NCI-H187 treated with DMSO at 0.1 percent for 48 hours (cell line): Measurements from ENCODE around the gene RBP5.

Source experiments
- DNase-seq: peaks from one replicate; lab custom pipeline; 2025; lab: John Stamatoyannopoulos, UW

Gene RBP5

DNA sequence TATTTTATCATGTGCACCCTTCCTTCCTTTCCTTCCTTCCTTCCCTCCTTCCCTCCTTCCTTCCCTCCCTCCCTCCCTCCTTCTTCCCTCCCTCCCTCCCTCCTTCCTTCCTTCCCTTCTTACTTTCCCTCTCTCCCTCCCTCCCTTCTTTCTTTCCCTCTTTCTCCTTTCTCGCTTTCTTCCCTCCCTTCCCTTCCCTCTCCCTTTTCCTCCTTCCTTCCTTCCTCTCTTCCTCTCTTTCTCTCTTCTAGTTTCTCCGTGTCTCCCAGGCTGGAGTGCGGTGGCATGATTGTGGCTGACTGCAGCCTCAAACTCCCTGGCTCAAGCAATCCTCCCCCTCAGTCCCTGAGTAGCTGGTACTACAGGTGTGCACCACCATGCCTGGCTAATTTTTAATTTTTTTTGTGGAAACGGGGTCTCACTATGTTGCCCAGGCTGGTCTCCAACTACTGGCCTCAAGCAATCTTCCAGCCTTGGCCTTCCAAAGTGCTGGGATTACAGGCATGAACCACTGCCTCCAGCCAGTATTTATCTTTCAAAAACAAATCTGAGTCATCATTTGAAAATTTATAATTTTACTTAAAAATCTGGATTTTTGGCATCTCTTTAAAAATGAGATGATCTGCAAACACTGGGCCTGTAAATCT lies 27.5 kb downstream of the RBP5 start:
- no peak for DNase-seq

DNA sequence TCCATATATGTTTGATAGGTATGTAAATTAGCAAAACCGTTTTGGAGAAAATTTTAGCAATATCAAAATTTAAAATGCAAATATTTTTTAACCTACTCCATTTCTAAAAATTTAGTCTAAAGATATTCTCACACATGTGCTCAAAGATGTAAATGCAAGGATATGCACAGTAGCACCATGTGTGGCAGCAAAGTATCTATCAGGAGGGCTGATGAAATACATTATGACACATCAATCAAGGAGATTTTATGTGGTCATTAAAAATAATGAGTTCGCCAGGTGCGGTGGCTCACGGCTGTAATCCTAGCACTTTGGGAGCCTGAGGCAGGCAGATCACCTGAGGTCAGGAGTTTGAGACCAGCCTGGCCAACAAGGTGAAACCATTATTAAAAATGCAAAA lies 28.4 kb downstream of the RBP5 start:
- no peak for DNase-seq

DNA sequence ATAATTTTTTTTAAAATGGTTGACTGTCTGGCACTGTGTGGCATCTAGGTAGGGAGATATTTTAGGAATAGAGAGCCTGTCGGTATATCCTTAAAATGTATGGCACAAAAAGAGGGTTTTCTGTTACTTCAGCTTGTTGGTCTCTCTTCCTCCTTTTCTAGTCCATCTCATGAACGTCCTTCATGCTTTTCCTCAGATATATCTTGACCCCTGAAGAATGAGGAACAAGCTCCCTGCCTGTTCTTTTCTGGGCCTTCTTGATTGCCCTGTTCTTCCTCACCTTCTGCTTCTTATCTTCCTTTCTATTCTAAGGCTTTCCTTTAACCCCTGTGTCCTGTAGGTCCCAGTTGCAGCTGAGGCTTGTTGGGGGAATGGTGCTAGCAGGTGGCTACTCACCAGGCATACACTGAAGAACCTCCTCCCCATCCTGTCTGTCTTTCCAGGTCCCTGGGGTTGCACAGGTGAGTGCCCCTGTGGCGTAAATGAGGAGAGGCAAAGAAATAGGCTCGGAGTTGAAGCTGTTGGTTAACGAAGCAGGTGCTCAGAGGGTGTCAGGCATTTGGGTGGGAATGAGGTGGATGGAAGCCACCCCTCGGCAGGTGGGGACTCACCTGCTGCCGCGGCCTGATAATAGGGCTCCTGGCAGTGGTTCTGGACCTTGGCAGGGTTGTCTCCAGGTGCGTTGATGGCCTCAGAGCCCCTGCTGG lies 29.2 kb downstream of the RBP5 start:
- DNase-seq, result no peak

DNA sequence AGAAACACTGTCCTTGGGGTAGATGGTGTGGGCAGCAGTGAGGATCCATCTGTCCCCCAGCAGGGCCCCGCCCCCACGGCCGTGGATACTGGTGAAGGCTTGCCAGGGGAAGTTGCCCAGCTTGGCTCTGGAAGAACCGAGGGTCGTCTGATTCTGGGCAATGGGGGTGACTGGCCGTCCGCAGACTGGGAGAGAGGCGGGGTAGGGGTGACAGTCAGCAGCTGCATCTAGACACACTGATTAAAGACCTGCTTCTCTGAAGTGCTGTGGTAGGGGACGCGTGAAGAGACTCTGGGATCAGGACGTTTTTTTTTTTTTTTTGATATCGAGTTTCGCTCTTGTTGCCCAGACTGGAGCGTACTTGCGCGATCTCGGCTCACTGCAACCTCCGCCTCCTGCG lies 31.7 kb downstream of the RBP5 start:
- no peak for DNase-seq

DNA sequence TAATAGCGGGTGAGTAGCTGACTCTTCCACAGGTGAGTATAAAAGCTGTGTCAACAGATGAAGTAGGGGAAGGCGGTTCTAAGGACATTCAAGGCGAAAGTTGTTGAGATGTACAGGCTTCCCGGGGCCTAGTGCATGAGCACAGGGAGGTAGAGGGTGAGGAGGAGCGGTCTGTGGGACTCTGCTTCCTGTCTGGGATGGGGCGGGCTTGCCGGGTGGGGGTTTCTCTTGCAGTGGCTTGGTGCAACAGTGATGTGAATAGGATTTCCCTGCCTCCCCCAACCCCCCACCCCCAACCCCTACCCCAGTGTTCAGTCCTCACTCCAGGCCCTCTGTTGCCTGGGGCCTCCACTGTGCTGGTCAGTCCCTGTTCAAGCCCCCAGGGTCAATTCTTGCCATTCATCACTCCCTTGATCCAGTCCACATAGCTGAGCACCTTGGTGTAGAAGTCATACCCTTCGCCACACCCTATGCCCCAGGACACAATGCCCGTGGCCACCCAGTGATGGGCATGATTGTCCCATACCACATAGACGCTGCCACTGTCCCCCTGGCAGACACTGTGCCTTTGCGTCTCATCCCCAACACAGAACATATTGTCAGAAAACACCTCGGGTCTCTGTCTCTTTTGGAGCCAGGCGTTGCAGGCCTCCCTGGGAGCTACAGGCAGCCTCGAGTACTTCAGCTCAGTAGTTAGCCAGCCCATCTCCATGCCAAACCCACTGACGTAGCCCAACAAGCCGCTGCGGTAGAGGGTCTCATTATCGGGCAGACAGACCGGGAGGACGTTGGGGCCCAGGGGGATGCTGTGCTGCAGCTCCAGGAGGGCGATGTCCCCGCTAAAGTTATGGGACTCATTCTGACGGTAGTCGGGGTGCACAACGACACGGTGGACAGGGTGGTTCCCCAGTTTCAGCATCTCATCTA lies 32.4 kb downstream of the RBP5 start:
- DNase-seq, result no peak

DNA sequence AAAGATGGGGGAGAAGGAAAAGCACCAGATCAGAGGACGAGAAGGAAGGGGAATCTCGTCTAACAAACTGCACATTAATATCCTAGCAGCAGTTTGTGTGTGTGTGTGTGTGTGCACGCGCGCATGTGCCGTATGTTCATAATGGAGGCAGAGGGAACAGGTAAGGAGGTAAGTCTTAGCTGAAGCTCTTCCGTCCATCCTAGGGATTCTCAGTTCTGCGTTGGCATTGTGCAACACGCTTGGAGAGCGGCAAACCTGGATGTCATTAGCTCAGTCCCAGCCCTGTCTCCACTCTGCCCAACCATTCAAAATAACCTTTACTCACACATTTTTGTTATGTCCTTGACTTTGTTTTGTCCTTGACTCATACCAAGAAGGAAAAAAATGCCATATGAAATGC lies 34.8 kb downstream of the RBP5 start:
- no peak for DNase-seq

DNA sequence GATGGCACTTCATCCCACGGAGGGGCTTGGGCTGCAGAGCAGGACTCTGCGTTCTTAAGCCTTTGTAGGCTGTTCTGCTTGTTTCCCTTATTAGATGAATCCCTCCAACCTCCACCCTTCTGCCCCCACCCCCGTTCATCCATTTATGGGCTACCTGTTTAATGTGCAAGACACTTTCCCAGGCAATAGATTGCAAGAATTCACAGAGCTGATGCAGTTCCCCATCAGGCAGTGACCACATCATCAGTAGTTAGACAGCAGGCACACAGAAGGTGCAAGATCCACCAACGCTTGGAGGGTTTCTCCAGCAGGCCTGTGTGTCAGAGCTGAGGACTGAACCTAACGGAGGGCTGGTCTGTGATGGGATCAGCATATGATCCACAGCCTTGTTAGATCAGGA lies 35.2 kb downstream of the RBP5 start:
- no peak for DNase-seq

DNA sequence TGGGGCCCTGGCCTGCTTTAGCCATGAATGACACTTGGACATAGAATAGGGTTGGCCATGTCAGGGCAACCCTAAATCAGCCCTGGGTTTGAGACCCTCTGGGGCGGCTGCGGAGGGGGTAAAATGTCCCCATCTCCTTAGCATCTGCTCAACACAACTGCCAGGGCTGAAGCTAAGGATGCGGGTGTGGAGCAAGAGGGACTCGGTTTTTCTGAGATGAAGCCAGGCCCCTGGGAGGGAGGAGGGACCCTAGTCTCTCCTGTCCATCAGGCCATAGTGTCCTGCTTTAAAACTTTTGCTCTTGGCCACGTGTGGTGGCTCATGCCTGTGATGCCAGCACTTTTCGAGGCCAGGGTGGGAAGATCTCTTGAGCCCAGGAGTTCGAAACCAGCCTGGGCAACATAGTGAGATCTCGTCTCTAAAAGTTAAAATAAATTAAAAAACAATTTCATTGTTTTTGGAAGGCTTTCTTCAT lies 35.7 kb downstream of the RBP5 start:
- no peak for DNase-seq

DNA sequence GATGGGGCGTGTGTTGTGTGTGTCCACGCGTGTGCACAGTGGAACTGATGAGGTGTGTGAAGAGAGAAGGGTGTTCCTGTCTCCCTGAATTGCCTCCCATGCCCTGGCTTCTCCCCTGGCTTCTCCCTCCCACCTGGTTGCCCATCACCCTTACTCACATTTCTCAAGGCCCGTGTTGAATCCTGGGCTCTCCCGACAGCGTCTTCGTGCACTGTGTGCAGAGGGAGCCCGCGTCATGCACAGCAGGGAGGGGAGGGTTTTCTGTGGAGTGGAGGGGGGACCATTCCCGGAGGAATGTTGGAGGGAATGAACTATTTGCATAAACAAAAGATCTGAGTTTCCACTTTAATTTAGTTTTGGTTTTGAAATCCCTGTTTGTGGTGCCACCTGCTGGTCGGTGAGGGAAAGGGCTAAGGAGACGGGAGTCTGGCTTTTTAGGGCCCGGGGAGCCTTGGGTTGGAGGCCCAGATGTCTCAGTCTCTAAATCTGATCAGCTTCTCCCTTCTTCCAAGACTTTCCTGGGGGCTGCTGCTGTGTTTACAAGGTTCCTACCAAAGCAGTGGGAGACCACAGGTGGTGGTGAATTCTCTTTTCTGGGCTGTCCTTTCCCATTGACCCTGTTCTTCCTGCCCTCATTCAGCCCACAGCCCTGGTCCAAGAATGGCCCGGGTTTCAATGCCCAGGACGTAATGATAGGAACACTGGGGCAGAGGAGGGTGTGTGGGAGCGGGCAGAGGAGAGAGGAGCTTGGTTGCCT lies 36.3 kb downstream of the RBP5 start, which contains the start of gene C1R:
Gene C1R, minus strand, starts transcription at position 217 of the 757 bp plus-strand sequence. Its CDS starts 57 bp downstream, at position 160.
- DNase-seq, result no peak

DNA sequence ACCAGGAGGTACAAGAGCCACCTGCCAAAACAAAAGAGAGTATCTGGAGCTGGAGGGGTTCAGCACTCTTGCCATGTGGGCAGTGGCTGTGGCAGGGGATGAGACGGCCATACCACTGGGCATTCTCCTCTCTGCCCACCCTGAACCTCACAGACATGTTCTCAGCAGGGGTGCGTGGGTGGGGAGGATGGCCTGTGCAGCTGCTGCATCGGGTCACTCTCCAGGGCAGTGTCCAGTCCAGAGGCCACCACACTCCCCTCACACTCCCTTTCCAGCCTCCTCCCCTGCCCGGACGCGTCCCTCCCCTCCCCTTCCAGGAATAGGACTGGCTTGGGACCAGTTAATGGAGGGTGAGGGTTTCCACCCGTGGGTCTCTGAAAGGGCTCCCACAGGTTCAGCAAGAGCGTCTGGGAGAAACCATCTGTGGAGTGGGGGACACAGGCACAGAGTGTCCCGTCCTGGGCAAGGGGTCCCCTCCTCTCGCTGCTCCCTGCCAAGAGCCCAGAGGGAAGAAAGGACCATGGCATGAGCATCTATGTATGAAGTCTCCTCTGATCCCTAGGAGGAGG lies 36.9 kb downstream of the RBP5 start:
- no peak for DNase-seq

DNA sequence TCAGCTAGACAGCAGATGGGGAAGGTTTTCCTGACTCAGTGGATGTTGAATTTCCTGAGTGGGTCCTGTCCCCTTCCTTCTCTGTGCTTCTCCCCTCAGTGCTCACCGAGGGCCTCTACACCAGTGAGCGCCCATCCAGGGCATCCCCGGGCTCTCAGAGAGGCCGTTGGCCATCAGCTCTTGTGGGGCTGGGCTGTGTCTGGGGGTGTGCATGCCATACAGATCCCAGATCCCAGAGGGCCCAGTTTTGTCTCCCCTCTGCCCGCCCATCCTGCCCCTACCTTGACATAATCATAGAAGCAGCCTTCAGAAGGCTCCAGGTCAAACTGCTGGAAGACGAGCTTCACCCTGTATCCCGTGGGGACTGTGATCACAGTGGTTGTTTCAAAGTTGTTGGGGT lies 37.5 kb downstream of the RBP5 start:
- DNase-seq, result no peak

DNA sequence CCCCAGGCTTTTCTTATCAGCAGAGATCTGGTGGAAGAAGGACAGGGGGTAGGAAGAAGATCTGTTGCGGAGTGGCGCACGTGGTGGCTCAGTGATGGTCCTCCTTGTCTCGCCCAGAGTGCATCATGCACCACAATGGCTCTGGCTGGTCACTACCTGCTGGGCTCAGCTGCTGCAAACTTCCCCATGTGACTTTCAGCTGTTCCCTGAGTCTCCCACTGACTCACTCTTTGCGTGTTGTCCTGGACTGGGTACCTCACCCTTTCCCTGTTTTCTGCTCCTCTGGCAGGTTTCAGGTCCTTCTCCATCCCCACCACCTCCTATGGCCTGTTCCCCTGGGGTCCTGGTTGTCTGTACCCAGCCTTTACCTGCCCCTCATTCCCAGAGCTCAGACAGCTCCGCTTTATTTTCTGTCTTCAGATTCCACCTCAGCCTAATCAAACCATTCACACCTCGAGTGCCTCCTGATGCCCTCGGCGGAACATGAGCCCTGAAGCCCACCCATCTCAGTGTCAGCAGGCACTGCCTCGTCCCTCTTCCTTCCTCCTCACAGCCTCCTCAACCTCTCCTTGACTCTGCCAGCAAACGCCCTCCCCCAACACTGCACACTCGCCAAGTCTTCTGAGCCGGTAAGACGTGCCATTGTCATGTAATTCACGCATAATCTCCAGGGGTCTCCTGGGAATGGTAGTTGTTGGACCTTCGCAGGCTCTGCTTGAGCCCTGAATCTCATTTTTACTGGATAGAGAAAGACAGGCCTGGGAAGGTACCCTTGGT lies 38.3 kb downstream of the RBP5 start:
- DNase-seq, result no peak

DNA sequence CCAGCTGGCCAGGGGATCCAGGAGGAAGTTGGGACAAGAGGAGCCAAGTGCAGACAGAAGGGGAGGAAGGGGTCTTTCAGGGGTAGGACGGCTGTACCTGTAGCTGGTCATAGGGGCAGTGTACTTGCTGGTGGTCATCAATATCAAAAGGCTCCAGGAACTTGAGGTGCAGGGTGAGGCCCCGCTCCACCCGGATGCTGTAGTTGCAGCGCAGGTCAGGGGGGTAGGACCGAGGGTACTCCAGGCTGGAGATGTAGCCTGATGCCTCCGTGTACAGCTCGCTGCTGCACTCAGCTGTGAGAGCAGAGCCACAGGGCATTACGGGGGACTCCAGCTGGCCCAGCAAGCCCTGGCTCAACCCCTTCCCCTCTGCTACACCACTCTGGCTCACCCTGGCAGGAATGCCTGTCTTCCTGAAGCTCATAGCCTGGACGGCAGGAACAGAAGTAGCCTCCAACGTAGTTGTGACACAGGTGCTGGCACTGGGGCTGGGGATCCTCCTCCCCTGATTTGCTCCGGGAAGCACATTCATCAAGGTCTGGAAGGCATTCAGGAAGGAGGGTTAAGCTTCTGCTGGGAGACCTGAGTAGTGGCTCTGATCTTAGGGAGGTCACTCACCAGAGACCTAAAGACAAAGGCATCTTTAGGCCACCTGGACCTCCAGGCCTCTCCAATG lies 39.4 kb downstream of the RBP5 start:
- no peak for DNase-seq

DNA sequence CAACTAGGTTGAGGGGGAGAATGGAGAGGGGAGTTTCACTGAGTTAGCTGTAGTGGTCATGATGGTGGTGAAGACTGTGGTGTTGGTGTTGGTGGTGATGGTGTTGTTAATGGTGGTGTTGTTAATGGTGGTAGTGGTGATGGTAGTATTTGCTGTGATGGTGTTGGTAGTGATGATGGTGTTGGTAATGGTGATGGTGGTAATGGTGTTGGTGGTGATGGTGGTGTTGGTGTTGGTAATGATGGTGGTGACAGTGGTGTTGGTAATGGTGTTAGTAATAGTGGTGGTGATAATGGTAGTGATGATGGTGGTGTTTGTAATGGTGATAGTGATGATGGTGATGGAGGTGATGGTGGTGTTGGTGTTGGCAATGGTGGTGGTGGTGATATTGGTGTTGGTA lies 45.6 kb downstream of the RBP5 start:
- no peak for DNase-seq

DNA sequence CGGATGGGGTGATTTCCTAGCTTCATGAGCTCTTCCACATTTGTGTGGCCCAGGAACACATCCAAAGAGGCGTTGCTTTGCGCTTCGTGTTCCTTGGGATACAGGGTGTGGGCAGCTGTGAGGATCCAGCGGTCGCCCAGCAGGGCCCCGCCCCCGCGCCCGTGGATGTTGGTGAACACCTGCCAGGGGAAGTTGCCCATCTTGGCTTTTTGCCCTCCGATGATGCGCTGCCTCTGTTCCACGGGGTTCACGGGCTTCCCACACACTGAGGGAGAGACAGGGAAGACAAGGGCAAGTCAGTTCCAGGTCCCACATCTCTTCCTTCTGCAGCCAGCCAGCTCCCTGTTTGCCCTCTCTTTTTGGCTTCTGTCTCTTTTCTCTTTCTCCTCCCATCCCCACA lies 47.7 kb downstream of the RBP5 start:
- DNase-seq, result no peak

DNA sequence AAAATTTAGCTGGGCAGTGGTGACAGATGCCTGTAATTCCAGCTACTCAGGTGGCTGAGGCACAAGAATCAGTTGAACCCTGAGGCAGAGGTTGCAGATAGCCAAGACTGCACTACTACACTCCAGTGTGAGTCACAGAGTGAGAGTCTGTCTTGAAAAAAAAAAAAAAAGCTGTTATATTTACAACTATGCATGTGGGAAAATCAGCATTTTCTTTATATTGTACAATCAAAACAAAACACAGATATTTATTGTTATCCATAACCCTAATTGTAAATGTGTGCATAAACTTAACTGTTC lies 48.9 kb downstream of the RBP5 start:
- no peak for DNase-seq

DNA sequence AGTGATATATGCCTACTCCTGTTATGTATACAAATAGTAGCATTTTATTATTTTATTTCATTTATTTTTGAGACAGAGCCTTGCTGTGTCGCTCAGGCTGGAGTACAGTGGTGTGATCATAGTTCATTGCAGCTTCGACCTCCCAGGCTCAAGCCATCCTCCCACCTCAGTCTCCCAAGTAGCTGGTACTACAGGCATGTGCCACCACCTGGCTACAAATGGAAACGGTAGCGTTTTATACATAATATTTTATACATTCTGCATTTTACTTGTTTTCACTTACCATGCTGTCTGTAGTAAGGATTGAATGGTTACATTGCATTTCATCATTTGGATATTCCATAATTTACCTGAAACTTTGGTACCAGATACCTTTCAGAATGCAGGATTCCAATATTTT lies 50.5 kb downstream of the RBP5 start:
- DNase-seq, result no peak

DNA sequence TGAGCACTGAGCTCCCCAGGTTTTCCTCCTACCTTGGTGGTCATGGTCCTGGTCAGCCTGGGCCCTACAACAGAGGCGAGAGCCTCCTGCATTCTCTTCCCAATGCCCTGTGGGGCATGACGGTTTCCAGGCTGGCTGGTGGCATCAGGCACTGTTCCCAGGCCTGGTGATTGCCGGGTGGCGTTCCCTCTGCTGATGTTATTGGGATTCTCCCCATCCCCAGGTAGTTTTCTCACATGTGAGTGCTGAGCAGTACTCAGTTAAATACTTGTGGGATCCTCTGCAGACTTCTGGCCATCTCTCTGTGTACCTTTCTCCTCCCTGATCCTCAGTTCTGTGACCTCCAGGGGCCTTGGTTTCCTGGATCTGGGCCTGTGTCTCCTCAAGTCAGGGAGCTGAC lies 52.2 kb downstream of the RBP5 start:
- DNase-seq, result no peak

DNA sequence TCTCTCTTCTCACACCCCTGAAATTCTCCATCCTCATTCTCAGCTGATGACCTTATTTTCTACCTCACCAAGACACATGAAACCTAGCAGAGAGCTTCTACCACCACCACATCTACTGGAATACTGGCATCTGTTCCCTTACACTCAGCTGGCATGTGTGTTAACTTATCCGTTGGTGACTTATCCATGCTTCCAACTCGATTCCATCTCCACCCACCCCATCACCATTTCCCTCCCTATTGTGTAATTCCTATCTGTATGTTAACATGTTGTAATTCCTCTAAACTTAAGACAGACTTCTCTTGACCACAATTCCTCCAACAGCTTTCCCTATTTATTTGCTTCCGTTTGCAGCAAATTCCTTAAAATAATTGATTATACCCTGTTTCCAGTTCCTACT lies 52.8 kb downstream of the RBP5 start:
- DNase-seq, result no peak

DNA sequence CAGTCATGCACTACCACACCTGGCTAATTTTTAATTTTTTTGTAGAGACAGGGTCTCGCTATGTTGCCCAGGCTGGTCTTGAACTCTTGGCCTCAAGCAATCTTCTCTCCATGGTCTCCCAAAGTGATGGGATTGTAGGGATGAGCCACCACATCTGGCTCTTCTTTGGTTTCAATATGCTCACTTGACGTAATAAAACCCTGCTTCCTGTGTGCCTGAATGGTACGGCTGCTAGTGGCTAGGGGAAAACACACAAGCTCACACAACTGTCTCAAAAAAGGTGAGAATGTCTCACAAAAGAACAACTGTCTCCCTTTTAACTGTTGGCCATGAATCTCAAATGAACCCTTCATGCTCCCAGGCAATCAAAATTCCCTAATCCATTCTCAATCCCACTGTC lies 53.2 kb downstream of the RBP5 start:
- no peak for DNase-seq

DNA sequence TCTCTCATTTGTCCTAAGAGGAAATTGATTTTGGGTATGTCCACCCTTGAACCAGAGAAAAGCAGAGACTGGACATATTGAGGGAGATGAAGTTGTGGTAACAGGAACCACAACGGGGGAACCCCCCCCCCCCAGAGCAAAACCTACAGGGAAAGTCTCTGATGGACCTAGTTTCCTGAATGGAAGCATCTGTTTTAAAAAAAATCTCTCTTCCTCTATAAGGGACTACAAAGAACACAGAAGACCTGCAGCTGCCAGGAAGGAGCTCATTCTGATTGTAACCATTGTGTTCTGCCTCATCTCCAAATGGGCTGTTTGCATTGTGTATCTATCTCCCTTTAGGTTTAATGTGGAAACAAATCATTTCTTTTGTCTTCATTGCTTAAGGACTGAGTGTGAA lies 54.7 kb downstream of the RBP5 start:
- no peak for DNase-seq
